ENCODE results near the gene OR56A5.
"Not testable (repeated sequence)": the region's sequence is repeated elsewhere in the genome, so short reads cannot be mapped to it uniquely, and the experiment has no call there.

Gene OR56A5

GRCh38 chr11:5966958-5967357 is 1.3 kb downstream of the OR56A5 start:
- TF ChIP-seq CTCF (conservative IDR thresholded peaks at IDR 0.05), result no peak
- no peak overlapping the region for H3K27ac ChIP-seq

GRCh38 chr11:5960704-5961320 is 7.5 kb downstream of the OR56A5 start:
- not testable (repeated sequence) for H3K27ac ChIP-seq

- TF ChIP-seq CTCF (conservative IDR thresholded peaks at IDR 0.05), result no peak
These were observed 12.7 kb downstream of the OR56A5 start for GRCh38 chr11:5955586-5955985.

GRCh38 chr11:5941951-5942350 is 26.3 kb downstream of the OR56A5 start, which contains the start of gene OR56A3:
Gene OR56A3, plus strand, starts transcription at chr11:5942251. Its CDS starts 5,096 bp downstream, at chr11:5947347.
- TF ChIP-seq CTCF (conservative IDR thresholded peaks at IDR 0.05), result no peak

More at GRCh38 chr11:5955586-5955985, 12.7 kb downstream of the OR56A5 start:
- H3K27ac ChIP-seq, result no peak overlapping the region

GRCh38 chr11:5940748-5941147 is 27.5 kb downstream of the OR56A5 start:
- no peak for TF ChIP-seq CTCF (conservative IDR thresholded peaks at IDR 0.05)
- no peak overlapping the region for H3K27ac ChIP-seq

More at GRCh38 chr11:5941951-5942350, 26.3 kb downstream of the OR56A5 start, which contains the start of gene OR56A3:
- H3K27ac ChIP-seq, result no peak within 1 kb of the TSS

- no peak for TF ChIP-seq CTCF (conservative IDR thresholded peaks at IDR 0.05)
- H3K27ac ChIP-seq, result no peak overlapping the region
These were observed 29.7 kb downstream of the OR56A5 start for GRCh38 chr11:5938603-5938965.

- TF ChIP-seq CTCF (conservative IDR thresholded peaks at IDR 0.05), result no peak
- no peak overlapping the region for H3K27ac ChIP-seq
These were observed 30.3 kb downstream of the OR56A5 start for GRCh38 chr11:5937868-5938602.

- TF ChIP-seq CTCF (conservative IDR thresholded peaks at IDR 0.05), result no peak
- H3K27ac ChIP-seq, result no peak overlapping the region
These were observed 35.2 kb downstream of the OR56A5 start for GRCh38 chr11:5933116-5933515.

Measured in VCaP (cell line).